SH-SY5Y (cell line): Measurements from ENCODE around the gene ANKRD11.

Source experiments
- GATA2 ChIP-seq: IDR thresholded peaks from 2 replicates; pipeline ENCODE4 v1.6.1; 2011; ENCODE audit warnings: mild to moderate bottlenecking, low read depth, low read length
- GATA3 ChIP-seq: IDR thresholded peaks from 2 replicates; pipeline ENCODE4 v1.6.1; 2011; ENCODE audit warnings: low read depth, mild to moderate bottlenecking, low read length, moderate library complexity

DNA sequence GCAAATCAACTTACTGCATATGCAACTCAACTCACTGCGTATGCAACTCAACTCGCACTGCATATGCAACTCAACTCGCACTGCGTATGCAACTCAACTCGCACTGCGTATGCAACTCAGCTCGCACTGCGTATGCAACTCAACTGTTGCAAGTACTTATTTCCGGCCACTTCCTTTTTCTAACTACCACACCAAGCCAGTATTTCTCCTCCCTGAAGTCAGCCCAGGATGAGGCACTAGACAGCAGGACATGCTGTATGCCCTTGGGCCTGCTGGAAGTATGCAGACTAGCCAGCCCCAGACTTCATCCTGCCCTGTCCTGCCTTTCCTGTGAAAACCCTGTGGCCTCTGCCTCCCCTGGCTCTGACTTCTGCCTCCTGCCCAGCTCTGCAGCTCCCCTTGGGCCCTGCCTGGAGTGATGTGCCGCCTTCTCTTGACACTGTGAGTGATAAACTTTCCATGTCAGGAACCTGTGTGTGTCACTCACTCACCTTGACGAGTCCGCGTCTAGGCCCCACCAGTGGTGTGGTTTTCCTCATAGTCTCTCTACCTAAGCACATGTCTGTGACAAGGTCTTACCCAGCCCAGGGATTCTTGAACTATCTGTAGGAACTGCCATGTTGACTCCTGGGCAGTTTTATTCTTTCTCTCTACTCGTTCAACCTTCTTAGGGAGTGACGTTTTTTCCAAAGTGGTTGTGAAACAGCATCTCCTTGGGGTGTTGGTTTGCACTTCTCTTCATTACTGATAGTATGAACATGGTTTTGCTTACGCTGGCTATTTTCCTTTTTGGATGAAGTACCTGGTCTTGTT lies 256.5 kb downstream of the ANKRD11 start:
- TF ChIP-seq GATA3 = no peak
- TF ChIP-seq GATA2 = no peak
